CD4-positive, alpha-beta T cell treated with Interleukin-4 for 1 hour (primary cell): Measurements from ENCODE around the gene EPHA1.
"Not testable (repeated sequence)": the region's sequence is repeated elsewhere in the genome, so short reads cannot be mapped to it uniquely, and the experiment has no call there.

Experiments
- DNase-seq, 2 donors: peaks; one replicate each; pipeline ENCODE4 v3.0.0-alpha.2; 2020 to 2022

The EPHA1 gene

DNA sequence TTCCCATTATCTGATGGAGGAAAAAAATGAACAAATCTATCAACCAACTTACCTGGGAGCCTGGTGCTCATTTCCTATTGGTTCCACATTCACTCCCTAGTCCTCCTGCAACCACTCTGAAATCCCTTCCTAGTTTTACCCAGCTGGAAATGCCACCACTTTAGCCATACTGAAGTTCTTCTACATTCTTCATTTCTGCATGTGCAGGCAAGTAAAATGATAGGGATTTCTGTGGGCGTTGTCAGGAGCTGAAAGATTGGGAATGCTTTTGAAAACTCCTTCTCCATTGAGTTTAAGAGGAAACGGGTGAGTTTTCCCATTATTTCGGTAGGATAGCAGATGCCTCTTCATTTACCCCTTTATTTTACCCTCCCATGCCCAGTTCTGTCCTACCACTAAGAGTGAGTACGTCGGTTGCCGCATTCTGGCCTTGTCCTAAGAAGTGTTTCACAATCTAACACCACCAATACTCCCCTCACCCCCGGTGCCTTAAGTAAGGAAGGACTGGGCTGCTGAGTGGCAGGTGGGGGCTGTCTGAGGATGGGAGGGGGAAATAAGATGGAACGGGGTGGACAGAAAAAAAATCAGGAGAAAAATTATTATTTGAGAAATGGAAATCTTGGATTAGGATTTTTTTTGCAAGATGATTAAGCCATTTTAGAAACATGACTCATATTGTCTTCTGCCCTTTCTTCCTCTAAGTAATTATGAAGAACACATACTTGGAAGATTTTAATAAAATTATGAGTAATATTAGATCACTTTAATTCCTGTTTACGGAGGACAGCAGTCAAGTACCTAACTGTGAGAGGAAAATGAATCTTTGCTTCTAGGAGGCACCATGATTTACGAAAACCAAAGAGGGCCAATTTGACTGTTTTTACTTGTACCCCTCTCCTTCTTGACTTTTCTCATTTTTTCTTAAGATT lies 21.4 kb upstream of the EPHA1 start:
- DNase-seq: no peak

DNA sequence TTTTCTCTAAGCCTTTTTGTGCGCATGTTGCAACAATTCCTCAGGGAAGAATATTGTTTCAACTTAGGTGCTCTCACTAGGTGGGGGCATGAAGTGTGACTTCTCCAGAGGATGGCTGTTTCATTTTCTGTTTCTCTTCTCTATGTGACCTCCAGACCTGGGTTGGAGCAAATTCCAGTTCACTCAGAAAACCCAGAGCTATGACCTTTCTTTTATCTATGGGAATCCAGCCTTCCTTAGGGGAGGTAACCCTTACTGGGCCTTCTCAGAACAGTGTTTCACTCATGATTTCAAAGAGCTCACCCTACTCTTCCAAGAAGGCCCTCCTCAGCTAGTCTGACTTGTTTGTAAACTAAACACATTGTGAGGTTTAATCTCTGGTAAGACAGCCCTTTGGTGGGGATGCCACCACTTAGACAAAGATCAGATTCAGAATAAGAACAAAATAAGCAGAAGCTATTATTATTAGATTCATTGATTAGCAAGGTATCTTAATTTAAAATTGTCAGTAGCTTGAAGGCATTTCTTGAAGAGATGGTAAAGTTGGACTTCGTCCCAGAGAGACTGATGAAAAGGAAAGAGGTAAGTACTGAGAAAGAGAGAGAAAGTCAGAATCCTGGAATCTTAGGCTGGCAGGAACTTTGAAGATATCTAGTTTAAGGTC lies 18.0 kb upstream of the EPHA1 start:
- no peak for DNase-seq

DNA sequence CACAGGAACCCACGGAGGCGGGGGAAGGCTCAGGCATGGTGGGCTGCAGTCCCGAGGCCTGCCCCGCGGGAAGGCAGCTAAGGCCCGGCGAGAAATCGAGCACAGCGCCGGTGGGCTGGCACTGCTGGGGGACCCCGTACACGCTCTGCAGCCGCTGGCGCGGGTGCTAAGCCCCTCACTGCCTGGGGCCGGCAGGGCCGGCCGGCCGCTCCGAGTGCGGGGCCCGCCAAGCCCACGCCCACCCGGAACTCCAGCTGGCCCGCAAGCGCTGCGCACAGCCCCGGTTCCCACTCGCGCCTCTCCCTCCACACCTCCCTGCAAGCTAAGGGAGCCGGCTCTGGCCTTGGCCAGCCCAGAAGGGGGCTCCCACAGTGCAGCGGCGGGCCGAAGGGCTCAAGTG lies 15.8 kb upstream of the EPHA1 start:
- DNase-seq: not testable (repeated sequence)

DNA sequence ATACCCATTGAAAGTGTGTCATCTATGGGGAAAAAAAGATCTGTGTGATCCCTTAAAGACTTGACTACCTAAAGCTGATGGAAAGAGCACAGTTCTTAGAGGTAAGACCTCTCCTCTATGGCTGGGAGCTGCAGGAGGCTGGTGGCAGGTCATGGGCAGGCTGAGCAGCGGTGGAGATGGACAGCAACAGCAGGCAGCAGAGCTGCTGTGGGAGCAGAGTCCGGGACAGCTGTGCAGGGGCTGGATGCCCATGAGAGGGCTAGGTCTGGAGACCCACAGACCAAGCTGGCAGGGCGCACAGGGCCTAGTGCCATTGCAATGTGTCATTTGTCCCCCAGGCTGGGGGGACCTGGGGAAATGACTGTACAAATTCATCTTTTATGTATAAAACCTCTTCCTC lies 13.4 kb upstream of the EPHA1 start:
- no peak for DNase-seq

DNA sequence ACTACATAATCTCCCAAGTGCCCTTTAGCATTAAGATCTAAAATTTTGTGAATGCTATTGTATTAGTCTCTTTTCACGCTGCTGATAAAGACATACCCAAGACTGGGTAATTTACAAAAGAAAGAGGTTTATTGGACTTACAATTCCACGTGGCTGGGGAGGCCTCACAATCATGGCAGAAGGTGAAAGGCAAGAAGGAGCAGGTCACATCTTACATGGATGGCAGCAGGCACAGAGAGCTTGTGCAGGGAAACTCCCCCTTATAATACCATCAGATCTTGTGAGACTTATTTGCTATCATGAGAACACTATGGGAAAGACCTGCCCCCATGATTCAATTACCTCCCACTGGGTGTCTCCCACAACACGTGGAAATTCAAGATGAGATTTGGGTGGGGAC lies 12.0 kb upstream of the EPHA1 start:
- not testable (repeated sequence) for DNase-seq

DNA sequence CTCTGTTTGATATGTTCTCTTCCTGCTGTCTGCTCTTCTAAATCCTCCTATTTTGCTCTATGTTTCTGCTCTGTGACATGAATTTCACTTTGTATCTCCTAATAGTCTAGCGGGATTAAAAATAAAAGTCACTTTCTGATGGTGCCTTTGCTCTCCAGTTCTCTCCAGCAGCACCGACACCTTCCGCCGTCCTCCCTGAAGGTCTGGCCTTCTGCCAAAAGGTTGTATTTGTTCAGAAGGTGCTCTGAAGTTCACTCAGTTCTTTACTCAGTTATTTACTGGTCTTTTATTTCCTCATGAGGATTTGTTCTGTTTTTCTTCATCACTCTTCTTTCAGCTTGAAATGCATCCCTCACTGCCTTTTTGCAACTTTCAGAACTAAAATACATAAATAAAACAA lies 11.2 kb upstream of the EPHA1 start:
- DNase-seq: no peak

DNA sequence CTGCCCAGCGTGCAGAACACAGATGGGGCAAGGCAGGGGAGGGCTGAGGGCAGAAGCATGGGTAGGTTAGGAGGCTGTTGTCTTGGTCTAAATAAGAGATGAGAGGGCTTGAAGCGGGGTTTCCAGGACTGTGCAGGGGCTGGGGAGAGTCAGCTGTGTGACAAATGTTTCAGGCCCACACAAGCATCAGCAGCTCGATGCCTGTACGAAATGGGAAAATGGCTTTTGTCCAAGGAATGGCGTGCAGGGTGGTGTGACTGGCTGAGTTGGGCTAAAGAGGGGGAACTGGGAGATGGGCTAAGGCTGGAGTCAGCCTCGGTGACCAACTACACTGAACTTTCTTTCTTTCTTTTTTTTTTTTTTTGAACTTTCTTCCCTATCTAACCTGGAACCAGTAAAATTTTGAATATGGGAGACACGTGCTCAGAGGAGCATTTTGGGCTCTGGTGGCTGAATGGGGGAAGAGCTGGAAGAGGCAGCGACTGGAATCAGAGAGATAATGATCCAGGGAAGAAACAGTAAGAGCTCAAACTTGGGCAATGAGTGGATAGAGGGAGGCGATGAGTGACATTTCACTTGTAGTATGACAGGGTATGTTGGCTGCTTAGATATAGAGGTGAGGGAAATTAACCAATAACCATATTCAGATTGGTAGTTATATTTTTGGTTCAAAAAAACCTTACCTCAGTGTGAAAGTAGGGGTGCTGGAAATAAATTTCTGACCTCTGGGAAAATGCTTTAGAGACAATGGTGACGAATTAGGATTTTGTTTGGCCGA lies 10.2 kb upstream of the EPHA1 start:
- no peak for DNase-seq

DNA sequence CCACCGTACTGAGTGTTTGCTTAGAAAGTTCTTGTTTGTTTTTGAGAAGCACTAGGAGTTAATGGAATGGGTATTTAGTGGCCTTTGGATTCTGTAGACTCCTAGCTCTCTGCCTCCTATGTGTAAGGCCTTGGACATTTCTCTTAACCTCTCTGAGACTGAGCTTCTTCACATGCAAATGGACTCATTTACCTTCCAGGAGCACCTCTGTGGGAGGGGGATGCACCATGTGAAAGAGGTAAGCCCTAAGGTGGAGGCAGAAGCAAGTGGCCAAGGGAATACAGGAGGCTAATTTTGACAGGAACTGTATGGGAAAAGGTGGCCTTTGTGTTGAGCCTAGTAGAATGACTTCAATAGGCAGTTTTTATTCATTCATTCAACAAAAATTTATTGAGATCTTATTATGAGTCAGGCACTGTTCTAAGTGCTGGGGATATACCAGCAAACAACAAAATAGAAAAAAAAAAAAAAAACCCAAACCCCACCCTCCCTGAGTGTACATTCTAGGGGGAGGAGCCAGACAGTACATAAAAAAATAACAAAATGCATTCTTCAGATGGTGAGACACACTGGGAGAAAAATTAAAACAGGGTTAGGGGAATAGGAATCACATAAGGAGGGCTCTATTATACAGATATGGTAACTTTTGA lies 9.2 kb upstream of the EPHA1 start:
- DNase-seq: no peak

DNA sequence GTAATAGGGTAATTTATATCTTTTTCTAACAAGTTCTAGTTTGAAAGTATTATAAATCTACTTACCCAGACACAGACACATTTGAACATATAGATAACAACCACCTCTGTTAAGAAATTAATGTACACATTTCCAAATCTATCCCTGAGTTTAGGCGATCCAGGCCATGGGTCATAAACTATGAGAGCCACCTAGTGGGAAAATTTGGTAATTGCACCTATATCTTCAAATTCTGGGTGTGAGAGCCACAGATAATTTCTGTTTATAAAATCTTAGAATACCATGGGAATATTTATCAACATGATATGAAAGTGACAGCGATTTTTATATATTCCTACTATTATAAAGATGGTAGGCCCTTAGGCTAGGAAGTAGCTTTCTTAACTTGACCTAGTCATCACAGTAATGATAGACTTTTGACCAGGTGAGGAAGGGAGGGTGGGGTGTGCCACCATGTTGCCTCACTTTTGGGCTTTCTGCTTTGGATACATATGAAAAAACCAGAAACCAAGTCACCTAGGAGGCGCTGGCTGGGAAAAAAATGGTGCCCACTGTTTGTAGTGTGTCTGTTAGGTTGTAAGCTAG lies 8.0 kb upstream of the EPHA1 start:
- peak in 1 of 2 donors; percentile 70 for DNase-seq

DNA sequence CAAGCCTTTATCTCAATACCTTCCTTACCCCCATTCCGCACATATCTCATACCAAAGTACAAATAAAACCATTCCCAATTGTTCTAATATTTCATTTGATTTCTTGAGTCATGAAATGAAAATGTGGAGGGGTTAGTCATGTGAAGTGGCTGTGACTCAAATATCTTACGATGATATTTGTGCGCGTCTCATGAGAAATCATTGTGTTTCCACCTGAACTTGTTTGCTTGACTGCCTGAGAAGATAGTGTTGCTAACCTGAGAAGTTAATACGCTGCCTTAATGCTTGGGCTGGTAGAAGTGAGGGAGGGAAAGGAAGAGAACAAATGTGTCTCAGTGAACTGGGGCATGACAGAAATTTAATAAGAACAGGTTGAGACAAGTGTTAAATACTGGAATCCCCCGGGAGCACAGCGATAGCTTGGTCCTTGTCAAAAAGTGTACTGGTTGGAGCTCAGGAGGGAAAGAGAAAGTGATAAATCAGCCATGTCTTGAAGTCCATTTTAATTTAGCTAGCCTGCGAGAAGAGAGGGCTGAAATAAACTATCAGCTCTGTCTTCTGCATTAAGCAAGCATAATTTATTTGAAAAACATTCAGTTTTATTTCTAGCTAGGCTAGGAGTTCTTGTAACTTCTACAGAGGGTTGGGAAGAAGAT lies 7.2 kb upstream of the EPHA1 start:
- no peak for DNase-seq

DNA sequence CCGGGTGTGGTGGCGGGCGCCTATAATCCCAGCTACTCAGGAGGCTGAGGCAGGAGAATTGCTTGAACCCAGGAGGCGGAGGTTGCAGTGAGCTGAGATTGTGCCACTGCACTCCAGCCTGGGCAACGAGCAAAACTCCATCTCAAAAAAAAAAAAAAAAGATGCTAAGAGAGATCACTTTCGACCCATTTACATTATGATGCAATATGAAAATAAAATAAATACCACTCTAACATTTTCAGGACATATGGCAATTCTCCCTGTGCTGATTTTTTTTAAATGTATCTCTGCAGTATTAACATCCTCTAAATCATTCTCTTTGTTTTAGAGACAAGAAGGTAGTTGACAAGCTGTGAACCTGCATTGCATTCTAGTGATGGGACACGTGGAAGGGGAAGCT lies 6.6 kb upstream of the EPHA1 start:
- not testable (repeated sequence) for DNase-seq

DNA sequence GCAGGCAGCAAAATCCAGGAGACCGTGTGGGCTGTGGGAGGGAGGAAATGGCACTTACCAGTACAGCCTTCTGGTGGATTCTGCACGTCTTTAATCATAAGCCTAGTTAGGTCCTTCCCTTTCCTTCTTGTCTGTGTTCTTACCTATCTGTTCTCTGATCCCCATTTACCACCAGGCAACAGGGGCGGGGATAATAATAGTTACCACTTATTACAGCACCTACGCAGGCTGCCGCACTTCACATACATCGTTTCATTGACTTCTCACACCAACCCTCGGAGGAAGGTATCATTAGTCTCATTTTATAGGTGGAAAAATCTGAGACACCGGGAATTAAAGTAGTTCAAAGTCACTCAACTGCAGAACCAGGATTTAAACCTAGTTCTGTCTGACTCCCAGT lies 4.5 kb upstream of the EPHA1 start:
- no peak for DNase-seq

DNA sequence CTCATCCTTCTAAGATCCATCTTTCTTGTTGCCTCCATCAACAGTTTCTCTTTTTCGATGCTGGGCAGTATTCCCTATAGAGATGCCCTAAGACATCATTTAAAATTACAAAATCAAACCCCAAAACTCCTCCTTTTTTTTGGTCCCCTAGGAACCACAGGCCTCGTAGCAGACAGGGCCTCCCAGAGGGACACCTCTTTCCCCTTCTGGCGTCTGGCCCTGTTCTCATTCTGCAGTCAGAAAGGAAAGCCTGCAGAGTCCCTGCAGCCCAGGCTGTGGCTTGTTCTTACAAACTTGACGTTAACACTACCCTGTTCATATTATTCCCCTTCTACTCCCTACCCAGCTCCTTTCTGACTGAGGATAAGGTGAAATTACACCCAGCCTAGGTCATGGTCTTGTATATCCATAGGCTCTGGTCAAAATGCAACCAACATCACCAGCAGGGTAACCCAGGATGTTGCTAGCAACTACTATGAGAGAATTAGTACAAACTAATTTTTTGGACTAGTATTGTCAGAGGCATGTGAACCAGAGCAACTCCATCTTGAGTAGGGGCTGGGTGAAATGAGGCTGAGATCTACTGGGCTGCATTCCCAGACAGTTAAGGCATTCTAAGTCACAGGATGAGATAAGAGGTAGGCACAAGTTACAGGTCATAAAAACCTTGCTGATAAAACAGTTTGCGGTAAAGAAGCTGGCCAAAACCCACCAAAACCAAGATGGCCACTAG lies 3.5 kb upstream of the EPHA1 start:
- DNase-seq: no peak

DNA sequence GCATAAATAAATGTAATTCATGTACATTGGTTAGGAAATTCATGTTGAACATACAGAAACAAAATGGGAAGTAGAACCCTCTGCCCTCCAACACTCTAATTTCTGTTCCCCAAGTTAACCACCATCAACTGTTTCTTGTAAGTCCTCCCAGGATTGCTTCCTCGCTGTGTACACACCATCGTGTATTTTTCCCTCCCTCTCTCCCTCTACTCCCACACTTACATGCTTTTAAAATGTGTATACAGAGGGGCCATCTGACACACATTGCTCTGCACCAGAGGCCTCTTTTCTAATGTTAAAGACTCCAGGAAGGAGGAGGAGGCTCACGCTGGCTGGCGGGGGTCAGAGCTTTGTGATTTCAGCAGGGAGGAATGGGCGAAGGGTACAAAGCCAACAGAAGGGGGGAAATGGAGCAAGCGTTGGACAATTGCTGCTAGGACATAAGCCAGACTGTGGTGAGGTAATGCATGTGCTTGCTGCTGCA lies 1.9 kb upstream of the EPHA1 start:
- DNase-seq: no peak

DNA sequence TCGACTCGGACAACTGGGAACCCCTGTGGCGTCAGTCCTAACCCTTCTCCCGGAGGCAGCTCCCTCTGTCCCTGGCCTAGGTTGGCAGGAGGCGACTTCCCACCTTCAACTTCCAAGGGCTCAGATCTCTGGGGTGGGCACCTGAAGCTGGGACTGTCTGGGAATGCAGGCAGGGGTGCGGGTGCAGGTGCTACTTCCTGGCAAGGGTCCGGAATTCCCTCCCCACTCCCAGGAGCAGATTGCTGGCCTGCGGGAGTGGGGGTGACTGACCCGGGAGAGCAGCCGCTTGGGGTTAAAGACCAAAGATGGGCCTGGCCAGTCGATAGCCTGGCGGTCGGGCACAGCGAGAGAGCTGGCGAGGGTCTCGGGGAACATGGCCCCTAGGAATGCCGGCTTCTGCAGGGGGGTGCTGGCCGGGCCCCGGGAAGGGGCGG lies 387 bp downstream of the EPHA1 start:
- no peak for DNase-seq

DNA sequence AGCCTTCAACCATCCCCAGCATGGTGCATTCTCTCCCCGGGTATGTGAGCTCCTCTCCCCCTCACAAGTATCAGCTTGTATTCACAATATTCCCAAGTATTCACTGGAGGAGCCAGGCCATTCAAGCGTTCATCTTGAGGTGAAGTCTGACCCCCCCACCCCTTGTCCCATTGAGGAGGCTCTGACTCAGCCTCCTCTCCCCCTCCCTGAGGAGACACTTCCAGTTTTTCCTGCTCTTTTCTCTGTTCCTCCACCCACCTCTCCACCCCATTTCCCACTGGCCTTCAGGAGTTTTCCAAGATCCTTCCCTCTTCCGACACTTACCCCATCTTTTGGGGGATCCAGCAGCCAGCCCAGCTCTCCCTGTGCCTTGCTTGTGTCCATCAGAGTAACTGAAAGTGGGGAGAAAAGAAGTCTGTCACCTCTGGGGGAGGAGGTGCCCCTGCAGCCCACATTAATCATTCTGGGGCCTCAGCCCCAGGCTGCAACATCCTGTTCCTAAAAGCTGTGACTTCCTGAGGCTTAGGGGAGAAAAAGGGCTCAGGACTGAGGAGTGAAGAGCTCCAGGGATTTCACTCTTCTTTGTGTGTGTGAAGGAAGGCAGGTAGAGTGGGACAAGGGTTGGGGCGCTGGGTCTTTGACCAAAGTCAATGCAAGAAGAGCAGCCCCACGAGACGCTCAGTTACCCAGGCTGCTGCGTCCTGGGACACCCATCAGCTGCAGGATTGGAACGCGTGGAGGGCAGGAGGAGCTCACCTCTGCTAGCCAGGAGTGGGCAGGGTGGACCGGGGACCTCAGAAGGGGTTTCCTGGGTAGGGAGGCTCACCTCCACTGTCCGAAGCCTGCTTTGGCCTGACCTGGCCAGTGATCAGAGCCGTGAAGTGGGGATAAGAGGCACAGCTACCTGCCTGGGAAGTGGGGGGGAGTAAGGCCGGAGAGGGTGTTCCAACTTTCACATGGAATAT lies 1.1 kb downstream of the EPHA1 start:
- DNase-seq: peak; percentile 51 to 61

DNA sequence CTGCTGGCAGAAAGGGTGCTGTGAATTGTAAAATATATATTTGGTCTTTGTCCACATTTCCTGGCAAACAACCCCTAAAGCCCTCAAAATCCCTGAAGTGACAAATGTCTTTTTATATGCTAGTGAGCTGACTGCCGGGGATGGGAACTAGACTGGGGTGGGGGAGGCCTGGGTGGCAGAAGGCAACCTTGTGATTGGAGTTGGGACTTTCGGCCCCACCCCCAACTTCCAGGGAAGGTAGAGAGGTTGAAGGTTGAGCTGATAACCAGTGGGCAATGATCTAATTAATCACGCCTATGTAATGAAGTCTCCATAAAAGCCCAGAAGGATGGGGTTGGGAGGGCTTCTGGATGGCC lies 2.7 kb downstream of the EPHA1 start:
- DNase-seq: no peak

DNA sequence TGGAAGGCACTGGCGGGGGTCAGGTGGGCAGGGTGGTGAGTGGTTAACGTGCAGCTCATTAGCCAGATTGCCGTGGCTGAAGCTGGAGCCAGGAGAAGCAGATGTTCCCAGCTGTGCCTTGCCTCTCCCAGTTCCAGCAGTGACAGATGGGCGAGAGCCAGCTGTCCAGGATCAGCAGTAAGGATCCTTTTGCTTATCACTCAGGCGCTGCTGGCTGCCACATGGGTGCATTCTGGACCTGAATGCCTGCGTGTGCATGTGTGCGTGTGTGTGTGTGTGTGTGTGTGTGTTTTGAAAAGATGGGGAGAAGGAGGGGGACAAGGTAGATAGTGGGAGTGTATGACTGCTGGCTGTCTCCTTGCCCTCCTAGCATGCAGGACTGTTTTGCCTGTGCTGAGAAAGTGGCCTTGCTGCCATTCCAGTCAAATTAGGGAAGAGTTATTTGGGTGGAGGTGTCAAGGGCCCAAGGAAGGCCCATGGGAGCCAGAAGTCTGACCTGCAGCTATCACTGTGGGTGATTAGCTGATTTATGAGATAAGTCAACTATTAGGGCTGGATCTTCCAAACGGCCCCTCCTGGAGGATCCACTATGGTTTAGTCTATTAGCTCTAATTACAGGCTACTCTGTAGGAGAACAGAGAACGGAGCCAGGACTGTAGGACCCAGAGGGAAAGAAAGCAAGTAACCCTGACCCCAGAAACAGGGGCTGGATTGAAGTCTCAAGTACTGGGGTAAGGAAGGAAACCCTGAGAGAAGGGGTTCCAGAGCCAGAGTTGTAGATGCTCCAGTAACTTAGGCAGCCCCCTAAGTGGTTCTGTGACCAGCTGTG lies 3.3 kb downstream of the EPHA1 start:
- DNase-seq: no peak

DNA sequence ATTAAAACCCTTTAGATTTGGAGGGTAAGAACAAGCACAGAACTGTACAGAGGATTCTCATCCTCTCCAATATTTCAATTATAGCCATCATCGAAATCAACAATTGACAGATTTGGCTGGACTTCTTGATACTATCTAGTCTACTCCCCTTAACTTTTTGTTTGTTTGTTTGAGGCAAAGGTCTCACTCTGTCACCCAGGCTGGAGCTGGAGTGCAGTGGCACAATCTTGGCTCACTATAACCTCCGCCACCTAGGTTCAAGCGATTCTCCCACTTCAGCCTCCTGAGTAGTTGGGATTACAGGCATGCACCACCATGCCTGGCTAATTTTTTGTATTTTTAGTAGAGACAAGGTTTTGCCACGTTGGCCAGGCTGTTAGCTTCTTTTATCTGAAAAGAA lies 6.4 kb downstream of the EPHA1 start:
- DNase-seq: not testable (repeated sequence)
